Right lobe of liver (tissue), 4 donors: ENCODE measurements around the gene DENND2A.

Experiments
- CTCF ChIP-seq, 4 donors: fragments of 200-600 bp in 3 of 4; fragments of 450-650 bp in 1 of 4; IDR thresholded peaks; one replicate each; pipeline versions ENCODE4 v1.5.1 to v1.8.0; 2016 to 2022; ENCODE audit warnings: antibody characterized with exemption in 4 of 4, mild to moderate bottlenecking in 2 of 4
- POLR2A ChIP-seq: fragments of 450-650 bp; IDR thresholded peaks from one replicate; pipeline ENCODE4 v1.6.1; 2017; ENCODE audit warnings: antibody characterized with exemption, mild to moderate bottlenecking
- donor health status: DM: no; HTN: no; CAD: no.
- donor health status: DM: no; HTN: no; CAD: no.
- donor health status: DM: no; HTN: yes; CAD: no.

GRCh38 chr7:140600341-140600740 lies 40.3 kb downstream of the DENND2A start:
- TF ChIP-seq CTCF (IDR thresholded peaks at IDR 0.05) (no peak), POLR2A (no peak)
